Renal cortical epithelial cell (primary cell): Measurements from ENCODE around the gene NTN5. TPM values are rescaled to one million over a fixed set of nuclear protein-coding genes. Genes with fewer than 3 reads are reported as not detected.
A peak's percentile ranks its signal among the peaks of the same experiment; 100 is the strongest.
"Not testable (repeated sequence)": the region's sequence is repeated elsewhere in the genome, so short reads cannot be mapped to it uniquely, and the experiment has no call there.

Source experiments
- DNase-seq: peaks from one replicate; pipeline ENCODE4 v3.0.0-alpha.2; 2011; ENCODE audit warnings: low read depth
- total RNA-seq: library from RNA; depleted of rRNA; stranded (reverse); fragments of >200 nt; gene quantifications from 2 replicates; pipeline ENCODE4 v1.2.3, GENCODE V29; 2014

Gene NTN5
- total RNA-seq, 1 donor from 2014 or later: 0.40 TPM

- DNase-seq: no peak
These were observed 27.2 kb downstream of the NTN5 start for GRCh38 chr19:48645620-48646000.

GRCh38 chr19:48644839-48645619 lies 27.8 kb downstream of the NTN5 start:
- peak; percentile 69 for DNase-seq

- no peak for DNase-seq
These were observed 28.5 kb downstream of the NTN5 start for GRCh38 chr19:48644355-48644754.

GRCh38 chr19:48642862-48643261 lies 30.0 kb downstream of the NTN5 start:
- DNase-seq: no peak

- no peak for DNase-seq
These were observed 31.0 kb downstream of the NTN5 start for GRCh38 chr19:48641850-48642249.

GRCh38 chr19:48639483-48640375 lies 33.1 kb downstream of the NTN5 start:
- DNase-seq: no peak

- no peak for DNase-seq
These were observed 33.9 kb downstream of the NTN5 start for GRCh38 chr19:48638831-48639381.

- DNase-seq: peak; percentile 93
These were observed 34.6 kb downstream of the NTN5 start for GRCh38 chr19:48637948-48638830.

GRCh38 chr19:48637449-48637947 lies 35.3 kb downstream of the NTN5 start:
- DNase-seq: peak; percentile 96

- peak; percentile 38 for DNase-seq
These were observed 35.9 kb downstream of the NTN5 start, which contains the start of gene DBP for GRCh38 chr19:48636859-48637448. TSS of gene DBP (minus strand) at chr19:48637379. CDS start at chr19:48636994, 385 bp downstream.

GRCh38 chr19:48635966-48636858 lies 36.6 kb downstream of the NTN5 start:
- DNase-seq: no peak

- DNase-seq: no peak
These were observed 37.4 kb downstream of the NTN5 start for GRCh38 chr19:48635263-48635965.

- peak; percentile 92 for DNase-seq
These were observed 38.2 kb downstream of the NTN5 start for GRCh38 chr19:48634424-48635262.

- no peak for DNase-seq
These were observed 38.8 kb downstream of the NTN5 start for GRCh38 chr19:48634036-48634342.

- DNase-seq: no peak
These were observed 39.4 kb downstream of the NTN5 start for GRCh38 chr19:48633148-48634035.

- peak; percentile 73 for DNase-seq
These were observed 40.1 kb downstream of the NTN5 start for GRCh38 chr19:48632692-48633147.

- not testable (repeated sequence) for DNase-seq
These were observed 40.5 kb downstream of the NTN5 start for GRCh38 chr19:48632286-48632685.
